Measurements from ENCODE around the gene ACOXL.
A peak's percentile ranks its signal among the peaks of the same experiment; 100 is the strongest.

ACOXL gene

GRCh38 chr2:110848071-110848470, 115.7 kb downstream of the ACOXL start:
- in situ Hi-C loops (cut with MboI; ENCODE audit: low sequenced_read_pairs, unreplicated experiment) = no loop called here
- no peak for DNase-seq (ENCODE audit: low spot score)
- no peak for TF ChIP-seq CTCF (IDR thresholded peaks at IDR 0.05; ENCODE audit: borderline replicate concordance, control extremely low read depth, extremely low read depth, insufficient read depth, missing control alignments)

GRCh38 chr2:110848519-110849030, 116.2 kb downstream of the ACOXL start:
- no peak for DNase-seq (ENCODE audit: low spot score)
- in situ Hi-C loops (cut with MboI; ENCODE audit: low sequenced_read_pairs, unreplicated experiment) = no loop called here
- no peak for TF ChIP-seq CTCF (IDR thresholded peaks at IDR 0.05; ENCODE audit: borderline replicate concordance, control extremely low read depth, extremely low read depth, insufficient read depth, missing control alignments)

GRCh38 chr2:110851531-110851930, 119.2 kb downstream of the ACOXL start:
- in situ Hi-C loops (cut with MboI; ENCODE audit: low sequenced_read_pairs, unreplicated experiment) = loop anchor here (25.0 kb wide), 1 partner anchor 186 kb away; no protein-coding TSS in a partner anchor
- no peak for DNase-seq (ENCODE audit: low spot score)
- TF ChIP-seq CTCF (IDR thresholded peaks at IDR 0.05; ENCODE audit: borderline replicate concordance, control extremely low read depth, extremely low read depth, insufficient read depth, missing control alignments) = no peak

DNA sequence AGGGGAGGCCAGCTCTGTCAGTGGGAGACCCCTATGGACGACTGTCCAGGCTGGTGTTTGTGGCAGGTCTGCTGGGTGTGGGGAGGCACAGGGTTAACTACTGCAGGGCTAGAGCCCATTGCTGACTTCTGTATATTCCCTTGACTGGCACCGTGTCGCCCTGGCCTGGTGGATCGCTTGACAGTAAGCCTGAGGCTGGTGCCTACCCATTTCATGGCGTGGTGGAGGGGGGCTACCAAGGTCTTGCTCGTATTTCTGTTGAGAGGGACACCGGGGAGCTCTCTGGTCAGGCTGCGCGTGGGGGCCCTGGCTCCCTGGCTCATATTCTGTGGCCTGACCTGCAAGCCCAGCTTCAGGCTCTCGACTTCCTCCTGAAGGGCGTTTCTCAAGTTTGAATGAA, 119.7 kb downstream of the ACOXL start:
- in situ Hi-C loops (cut with MboI; ENCODE audit: low sequenced_read_pairs, unreplicated experiment) = loop anchor here (25.0 kb wide), 1 partner anchor 185 kb away; no protein-coding TSS in a partner anchor
- no peak for TF ChIP-seq CTCF (IDR thresholded peaks at IDR 0.05; ENCODE audit: borderline replicate concordance, control extremely low read depth, extremely low read depth, insufficient read depth, missing control alignments)

DNA sequence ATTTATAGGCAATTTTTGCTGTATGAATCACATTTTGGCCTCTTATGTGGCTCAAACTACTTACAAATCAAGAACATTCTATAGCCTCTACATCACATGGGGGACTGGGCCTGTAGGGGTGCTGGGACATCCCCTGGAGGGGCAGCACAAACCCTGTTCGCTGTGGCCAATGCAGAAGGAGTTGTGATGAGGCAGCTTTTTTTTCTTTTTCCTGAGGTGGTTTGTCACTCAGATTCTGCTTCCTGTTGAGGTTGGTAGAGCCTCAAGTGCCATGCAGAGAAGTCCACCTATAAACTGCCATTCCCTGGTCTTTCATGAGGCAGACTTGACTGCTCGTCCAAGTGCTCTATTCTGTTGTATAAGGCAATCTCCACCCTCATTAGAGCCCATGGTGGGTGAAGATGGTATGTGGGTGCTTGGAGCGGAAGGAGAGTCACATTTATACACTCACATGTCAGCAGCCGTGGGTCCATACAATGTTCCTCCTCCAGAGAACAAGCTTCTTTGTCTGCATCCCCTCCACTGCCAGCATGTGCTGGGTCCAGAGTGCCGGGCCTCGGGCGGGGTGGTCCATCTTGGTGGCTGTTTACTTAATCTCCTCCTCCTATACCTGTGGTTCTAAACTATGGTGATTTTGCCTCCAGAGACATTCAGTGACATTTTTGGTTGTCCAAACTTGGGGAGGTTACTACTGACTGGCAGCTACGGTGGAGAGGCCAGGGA, 120.3 kb downstream of the ACOXL start:
- in situ Hi-C loops (cut with MboI; ENCODE audit: low sequenced_read_pairs, unreplicated experiment) = loop anchor here (25.0 kb wide), 1 partner anchor 185 kb away; no protein-coding TSS in a partner anchor
- DNase-seq (ENCODE audit: low spot score) = no peak
- no peak for TF ChIP-seq CTCF (IDR thresholded peaks at IDR 0.05; ENCODE audit: borderline replicate concordance, control extremely low read depth, extremely low read depth, insufficient read depth, missing control alignments)

More for the DNA sequence above, 119.7 kb downstream of the ACOXL start:
- no peak for DNase-seq (ENCODE audit: low spot score)

DNA sequence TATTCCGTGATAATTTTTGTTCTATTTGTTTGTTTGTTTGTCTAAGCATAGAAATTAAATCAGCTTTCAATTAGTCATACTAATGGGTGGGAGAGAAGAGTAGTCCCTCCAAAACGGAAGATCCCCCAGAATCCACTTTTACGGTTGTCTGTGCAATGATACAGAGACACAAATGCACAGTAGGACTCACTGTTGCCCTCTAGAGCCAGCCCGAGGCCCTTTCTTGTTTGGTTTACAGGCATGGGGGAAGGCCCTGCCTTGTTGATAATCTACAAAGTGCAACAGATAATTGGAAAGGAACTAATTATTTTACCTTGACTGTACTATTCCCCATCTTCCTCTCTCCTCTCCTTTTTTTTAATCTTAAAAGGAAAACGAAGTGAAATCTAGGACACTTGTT, 121.1 kb downstream of the ACOXL start:
- TF ChIP-seq CTCF (IDR thresholded peaks at IDR 0.05; ENCODE audit: borderline replicate concordance, control extremely low read depth, extremely low read depth, insufficient read depth, missing control alignments) = peak; percentile 53
- peak; percentile 52 for DNase-seq (ENCODE audit: low spot score)
- in situ Hi-C loops (cut with MboI; ENCODE audit: low sequenced_read_pairs, unreplicated experiment) = loop anchor here (25.0 kb wide), 1 partner anchor 184 kb away; no protein-coding TSS in a partner anchor

All from GM13976 (cell line).